ENCODE results near the gene HERC2. TPM values are rescaled to one million over a fixed set of nuclear protein-coding genes. Genes with fewer than 3 reads are reported as not detected.
"Not testable (repeated sequence)": the region's sequence is repeated elsewhere in the genome, so short reads cannot be mapped to it uniquely, and the experiment has no call there.

The HERC2 gene
- total RNA-seq, 4 donors from 2014 or later = 42.8 to 77.7 (median 44.4) TPM

DNA sequence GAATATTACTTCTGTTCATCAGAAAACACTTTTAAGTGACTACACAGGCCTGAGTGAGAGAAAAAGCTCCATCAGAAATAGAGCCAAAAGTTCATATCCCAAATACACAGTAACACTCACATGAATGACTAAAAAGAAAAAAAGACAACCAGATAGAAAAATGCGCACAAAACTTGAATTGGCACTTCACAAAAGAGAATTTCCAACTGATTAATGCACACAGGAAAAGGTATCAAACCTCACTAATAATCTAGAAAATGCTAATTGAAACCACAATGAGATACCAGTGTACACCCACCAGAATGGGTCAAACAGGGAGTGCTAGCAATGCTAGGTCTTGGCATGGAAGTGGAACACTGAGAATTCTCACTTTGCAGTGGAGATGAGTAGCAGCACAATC, 78.6 kb downstream of the HERC2 start:
- ATAC-seq (ENCODE audit: low FRiP score) = no peak
- TF ChIP-seq, protein P1, sequence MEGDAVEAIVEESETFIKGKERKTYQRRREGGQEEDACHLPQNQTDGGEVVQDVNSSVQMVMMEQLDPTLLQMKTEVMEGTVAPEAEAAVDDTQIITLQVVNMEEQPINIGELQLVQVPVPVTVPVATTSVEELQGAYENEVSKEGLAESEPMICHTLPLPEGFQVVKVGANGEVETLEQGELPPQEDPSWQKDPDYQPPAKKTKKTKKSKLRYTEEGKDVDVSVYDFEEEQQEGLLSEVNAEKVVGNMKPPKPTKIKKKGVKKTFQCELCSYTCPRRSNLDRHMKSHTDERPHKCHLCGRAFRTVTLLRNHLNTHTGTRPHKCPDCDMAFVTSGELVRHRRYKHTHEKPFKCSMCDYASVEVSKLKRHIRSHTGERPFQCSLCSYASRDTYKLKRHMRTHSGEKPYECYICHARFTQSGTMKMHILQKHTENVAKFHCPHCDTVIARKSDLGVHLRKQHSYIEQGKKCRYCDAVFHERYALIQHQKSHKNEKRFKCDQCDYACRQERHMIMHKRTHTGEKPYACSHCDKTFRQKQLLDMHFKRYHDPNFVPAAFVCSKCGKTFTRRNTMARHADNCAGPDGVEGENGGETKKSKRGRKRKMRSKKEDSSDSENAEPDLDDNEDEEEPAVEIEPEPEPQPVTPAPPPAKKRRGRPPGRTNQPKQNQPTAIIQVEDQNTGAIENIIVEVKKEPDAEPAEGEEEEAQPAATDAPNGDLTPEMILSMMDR (IDR thresholded peaks at IDR 0.05) = no peak
- DNase-seq (ENCODE audit: low spot score) = no peak

DNA sequence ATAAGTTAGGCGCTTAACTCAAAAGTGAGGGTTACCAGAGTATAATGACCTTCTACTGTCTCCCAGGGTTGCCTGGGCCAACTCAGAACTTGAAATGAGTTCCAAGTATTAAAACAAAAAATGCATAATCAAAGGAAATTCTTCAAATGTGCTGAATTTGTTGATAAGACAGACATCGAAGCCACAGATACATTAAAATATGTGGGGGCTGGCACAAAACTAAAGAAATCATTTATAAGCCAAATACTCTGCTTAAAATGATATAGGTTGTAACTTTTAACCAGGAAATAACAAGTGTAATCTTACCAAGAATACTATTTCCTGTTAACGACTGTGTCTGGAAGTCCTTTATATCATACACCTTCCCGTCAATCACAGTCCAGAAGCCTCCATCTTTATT, 83.7 kb downstream of the HERC2 start:
- not testable (repeated sequence) for DNase-seq (ENCODE audit: low spot score); ATAC-seq (ENCODE audit: low FRiP score)

DNA sequence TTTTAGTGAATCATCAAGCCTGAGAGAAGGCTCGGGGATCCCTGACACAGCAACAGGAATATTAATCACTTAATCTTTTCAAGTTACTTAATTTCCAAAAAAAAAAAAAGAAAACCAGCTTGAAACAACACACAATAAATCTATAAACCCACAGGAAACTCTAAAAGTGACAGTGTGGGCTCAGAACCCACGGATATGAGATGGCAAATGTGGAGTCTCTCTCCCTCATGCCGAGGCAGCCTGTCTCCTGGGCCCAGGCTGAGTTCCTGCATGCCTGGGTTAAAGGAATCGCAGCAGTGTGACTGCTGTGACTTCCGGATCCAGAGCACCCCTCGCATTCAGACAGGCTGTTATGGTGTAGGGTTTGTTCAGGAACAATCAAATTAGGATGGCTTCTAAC, 90.2 kb downstream of the HERC2 start:
- not testable (repeated sequence) for DNase-seq (ENCODE audit: low spot score)

DNA sequence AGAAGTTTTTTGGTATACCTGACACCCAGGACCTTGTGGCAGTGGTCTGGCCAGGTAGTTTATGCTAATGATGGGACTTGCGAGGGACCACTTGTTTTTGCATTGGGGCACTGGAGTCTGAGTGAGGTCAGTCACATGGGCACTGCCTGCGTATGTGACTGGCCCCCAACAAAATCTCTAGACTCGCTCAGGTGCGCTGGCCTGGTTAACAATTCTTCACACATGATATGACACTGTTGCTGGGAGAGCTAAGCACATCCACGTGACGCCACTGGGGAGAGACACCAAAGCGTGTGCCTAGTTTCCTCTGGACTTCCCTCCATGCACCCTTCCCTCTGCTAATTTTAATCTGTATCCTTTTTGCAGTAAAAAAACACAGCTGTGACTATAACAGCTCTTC, 90.6 kb downstream of the HERC2 start:
- DNase-seq (ENCODE audit: low spot score); ATAC-seq (ENCODE audit: low FRiP score): not testable (repeated sequence)

More for the DNA sequence above, 90.2 kb downstream of the HERC2 start:
- not testable (repeated sequence) for ATAC-seq (ENCODE audit: low FRiP score)

DNA sequence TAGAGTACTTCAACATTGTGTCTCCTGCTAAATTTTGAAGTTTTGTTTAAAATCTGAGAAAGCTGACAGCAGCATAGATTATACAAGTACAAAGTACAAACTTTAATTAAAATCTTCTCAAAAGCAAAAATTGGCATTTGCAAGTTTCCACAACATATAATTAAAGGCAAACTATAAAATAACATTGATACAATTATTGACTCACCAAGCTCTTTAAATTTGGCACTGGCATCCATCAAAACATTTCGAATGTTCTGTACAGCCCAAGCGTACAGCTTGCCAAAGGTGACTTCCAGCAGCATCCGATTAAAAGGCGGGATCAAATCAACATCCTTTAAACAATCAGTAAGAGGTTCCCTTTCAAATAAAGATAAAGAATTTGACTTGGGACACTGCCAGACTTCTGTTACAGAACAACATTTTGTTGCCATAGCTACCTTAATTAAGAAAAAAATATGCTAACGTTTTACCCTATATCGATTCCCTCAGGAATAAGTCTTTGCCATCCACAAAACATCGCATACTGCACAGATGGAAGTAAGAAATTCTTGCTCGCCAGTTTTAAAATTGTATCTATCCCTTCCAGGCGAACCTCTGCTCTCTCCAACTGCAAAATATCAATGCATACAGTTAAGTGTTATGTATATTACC, 92.9 kb downstream of the HERC2 start:
- not testable (repeated sequence) for ATAC-seq (ENCODE audit: low FRiP score); DNase-seq (ENCODE audit: low spot score)

DNA sequence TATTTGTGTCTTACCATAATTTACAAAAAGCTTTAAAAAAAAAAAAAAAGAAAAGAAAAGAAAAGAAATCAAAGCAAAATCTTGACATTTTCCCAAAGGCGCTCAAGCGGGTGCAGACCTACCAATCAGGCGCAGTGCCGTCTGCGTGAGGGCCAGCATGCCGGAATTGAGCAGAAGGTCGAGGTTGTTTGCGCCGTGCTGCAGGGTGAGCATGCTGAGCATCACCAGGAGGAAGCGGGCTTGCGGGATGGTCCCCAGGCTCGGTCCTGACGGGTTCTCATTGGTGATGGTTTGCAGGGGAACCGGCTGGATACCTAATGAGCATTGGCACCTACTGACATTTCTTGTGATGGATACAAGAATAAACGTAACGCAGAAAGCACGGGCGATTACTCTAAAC, 93.9 kb downstream of the HERC2 start:
- no peak for ATAC-seq (ENCODE audit: low FRiP score)
- DNase-seq (ENCODE audit: low spot score) = no peak
- TF ChIP-seq, protein P1 (IDR thresholded peaks at IDR 0.05) = no peak

DNA sequence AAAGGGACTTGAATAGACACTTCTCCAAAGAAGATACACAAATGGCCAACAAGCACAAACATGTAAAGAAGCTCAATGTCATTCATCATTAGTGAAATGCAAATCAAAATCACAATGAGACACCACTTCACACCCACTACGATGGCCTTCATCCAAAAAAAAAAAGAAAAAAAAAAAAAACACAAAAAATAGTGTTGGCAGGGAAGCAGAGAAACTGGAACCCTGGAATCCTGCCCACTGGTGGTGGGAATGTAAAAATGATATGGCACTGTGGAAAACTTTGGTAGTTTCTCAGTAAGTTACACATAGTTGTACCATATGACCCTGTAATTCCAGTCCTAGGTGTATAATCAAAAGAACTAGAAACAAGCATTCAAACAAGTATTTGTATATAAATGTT, 94.7 kb downstream of the HERC2 start:
- not testable (repeated sequence) for ATAC-seq (ENCODE audit: low FRiP score); DNase-seq (ENCODE audit: low spot score)

DNA sequence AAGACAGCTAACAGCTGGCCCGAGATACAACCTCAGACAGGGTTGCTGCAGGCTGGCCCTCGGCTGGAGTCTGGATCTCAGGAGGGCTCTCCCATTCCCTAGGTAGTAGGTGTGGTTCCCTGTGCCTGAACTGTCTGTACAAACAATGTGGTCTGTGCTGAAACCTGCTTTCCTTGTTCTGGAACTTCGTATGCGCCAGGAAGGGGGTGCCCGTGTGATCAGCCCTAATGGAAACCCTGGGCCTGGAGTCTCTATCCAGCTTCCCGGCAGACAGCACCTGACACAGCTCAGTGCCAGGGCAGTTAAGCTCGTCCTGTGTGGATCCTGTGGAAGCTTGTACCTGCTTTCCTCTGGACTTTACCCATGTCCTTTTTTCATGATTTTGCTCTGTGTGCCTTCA, 99.4 kb downstream of the HERC2 start:
- not testable (repeated sequence) for DNase-seq (ENCODE audit: low spot score); ATAC-seq (ENCODE audit: low FRiP score)

DNA sequence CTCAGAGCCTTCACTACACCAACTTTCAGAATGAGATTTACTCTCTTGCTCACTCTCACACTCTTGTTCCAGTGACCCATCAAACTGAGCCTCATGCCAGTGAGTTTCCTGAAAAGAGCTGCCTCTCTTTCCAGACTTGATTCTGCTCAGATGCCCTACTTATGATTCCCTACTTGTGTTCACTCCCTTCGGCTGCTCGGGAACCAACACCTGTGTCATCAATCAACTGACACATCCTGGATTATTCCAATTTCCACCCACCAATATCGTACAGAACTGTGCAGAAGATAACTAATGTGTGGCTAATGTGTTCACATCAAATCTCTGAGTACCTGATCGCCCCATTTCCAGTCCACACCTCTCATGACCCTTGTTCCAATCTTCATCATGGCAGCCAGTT, 100.3 kb downstream of the HERC2 start:
- ATAC-seq (ENCODE audit: low FRiP score); DNase-seq (ENCODE audit: low spot score): not testable (repeated sequence)

DNA sequence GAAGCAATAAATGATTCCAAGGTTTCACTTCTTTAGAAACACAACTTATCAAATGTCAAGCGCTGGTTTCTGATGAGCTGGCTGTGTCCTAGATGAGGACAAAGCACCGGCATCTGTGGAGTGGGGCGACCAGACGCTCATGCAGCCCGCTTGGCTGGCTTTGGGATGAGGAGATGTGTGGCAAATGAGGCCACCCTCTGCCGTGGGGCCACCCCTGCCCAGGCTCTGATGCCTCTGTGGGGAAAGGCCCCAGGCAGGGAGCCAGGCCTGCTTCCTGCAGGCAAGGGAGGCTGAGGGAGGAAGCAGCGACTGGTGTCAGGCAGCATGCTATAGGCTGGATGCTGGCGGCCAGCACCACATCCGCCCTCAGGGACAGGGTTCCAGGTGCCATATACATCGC, 102.9 kb downstream of the HERC2 start:
- DNase-seq (ENCODE audit: low spot score) = no peak
- TF ChIP-seq, protein P1 (IDR thresholded peaks at IDR 0.05) = no peak
- ATAC-seq (ENCODE audit: low FRiP score) = no peak

DNA sequence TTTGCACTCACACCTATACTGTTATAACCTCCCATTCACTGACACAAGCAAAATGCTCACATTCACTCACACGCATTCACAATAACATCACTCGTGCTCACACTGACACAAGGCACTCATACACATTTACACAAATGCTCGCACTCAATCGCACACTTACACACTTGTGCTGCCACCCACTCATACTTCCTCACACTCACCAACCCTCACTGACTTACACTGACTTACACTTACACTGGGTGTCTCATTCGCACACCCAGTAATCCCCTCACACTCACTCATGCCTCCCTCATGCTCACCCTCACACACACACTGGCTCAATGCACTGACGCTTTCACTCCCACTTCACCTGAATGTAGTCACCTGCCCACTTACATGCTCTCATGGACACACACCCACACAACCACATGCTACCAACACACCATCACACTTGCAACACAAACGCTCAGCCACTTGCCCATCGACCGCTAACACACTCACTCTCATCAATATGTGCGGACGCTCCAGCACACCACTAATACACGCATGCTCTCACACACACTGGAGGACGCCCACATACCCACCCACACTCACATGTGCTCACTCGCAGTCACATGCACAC, 104.9 kb downstream of the HERC2 start:
- not testable (repeated sequence) for ATAC-seq (ENCODE audit: low FRiP score); DNase-seq (ENCODE audit: low spot score)

DNA sequence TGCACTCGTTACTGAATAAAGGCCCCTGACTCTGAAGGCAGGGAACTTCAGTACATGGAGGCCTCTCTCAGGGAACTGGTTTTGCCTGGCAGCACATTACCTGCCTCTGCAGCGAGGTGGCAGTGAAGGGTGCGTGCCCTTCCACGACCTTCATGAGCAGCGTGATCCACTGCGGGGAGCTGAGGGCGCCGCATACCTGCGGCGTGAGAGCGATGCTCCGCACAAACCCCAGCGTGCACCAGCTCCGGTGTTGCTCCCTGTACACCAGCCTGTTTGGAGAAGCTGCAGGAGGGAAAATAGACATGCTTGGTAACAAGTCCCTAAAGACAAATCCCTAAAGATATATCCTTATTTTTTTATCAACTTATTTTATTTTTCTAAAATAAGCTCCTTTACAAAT, 106.5 kb downstream of the HERC2 start:
- not testable (repeated sequence) for ATAC-seq (ENCODE audit: low FRiP score); DNase-seq (ENCODE audit: low spot score)

DNA sequence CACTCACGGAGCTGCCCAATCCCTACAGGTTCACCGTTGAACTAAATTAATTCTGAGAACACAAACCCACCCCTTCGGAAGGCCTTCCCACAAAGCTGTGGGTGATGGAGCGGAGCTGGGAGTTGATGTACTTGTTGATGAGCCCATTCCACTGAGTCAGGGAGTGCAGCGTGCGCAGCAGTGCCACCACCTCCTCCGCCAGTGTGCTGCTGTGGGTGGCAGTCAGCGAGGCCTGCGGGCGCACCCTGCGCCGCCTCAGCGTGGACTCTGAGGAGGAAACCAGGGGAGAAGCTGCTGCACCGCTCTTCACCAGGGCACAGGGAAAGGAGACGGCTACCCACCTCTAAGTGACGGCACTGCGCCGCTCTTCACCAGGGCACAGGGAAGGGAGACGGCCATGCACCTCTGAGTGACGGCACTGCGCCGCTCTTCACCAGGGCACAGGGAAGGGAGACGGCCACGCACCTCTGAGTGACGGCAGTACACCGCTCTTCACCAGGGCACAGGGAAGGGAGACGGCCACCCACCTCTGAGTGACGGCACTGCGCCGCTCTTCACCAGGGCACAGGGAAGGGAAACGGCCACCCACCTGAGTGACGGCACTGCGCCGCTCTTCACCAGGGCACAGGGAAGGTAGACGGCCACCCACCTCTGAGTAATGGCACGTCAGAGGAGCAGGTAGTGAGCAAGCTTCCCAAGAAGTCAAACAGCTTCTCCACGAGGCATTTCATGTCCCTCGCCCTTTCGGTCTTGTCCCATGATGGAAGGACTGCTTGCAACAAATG, 107.8 kb downstream of the HERC2 start:
- DNase-seq (ENCODE audit: low spot score); ATAC-seq (ENCODE audit: low FRiP score): not testable (repeated sequence)

DNA sequence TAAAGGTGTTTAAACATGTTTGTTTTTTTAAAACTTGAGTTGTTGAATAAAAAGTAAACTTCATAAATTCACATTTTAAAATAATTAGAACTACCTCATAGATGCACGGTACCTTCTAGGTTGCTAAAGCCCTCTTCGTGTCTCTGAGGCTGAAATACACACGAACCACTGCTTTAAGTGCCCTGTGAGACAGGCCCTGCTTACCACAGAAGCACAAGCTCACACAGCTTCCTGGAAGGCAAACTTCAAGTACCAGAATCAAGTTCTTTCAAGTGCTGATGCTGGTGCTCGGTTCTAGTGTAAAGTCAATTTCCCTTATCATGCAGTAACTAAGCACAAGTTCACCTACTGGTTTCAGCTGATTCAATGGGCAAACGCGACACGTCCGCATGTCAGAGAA, 108.6 kb downstream of the HERC2 start:
- not testable (repeated sequence) for ATAC-seq (ENCODE audit: low FRiP score); DNase-seq (ENCODE audit: low spot score)

Data from omental fat pad (tissue), 4 donors.